ENCODE measurements around the gene DYSF. TPM values are rescaled to one million over a fixed set of nuclear protein-coding genes. Genes with fewer than 3 reads are reported as not detected.

Gene DYSF
- polyA plus RNA-seq, 1 donor from 2014 or later = 0.04 TPM

- no peaks in the 10 kb centered on the region for H3K9me2 ChIP-seq (ENCODE audit: insufficient read depth, low read length)
- H3K4me2 ChIP-seq (ENCODE audit: low read length) = no peak overlapping the region
- H3K27ac ChIP-seq (ENCODE audit: low read length) = no peak overlapping the region
- H3F3A ChIP-seq (ENCODE audit: insufficient read depth, low read length, poor library complexity, severe bottlenecking) = no peaks in the 10 kb centered on the region
- H4K20me1 ChIP-seq (ENCODE audit: insufficient read depth) = no peaks in the 10 kb centered on the region
- H3K9ac ChIP-seq (ENCODE audit: low read length) = no peak overlapping the region
- no peaks in the 10 kb centered on the region for H3K36me3 ChIP-seq (ENCODE audit: insufficient read depth, low read length)
- no peaks in the 10 kb centered on the region for H3K9me3 ChIP-seq (ENCODE audit: low read length)
- H2AFZ ChIP-seq (ENCODE audit: low read depth, low read length) = no peak overlapping the region
- no peaks in the 10 kb centered on the region for H3K79me2 ChIP-seq (replicated peaks; ENCODE audit: insufficient read depth, low read length)
- no peak for TF ChIP-seq RAD21 (conservative IDR thresholded peaks at IDR 0.05)
- no peak for TF ChIP-seq CTCF (IDR thresholded peaks at IDR 0.05; ENCODE audit: poor library complexity, severe bottlenecking)
- no peak for TF ChIP-seq TAF1 (IDR thresholded peaks at IDR 0.05; ENCODE audit: low read depth)
- TF ChIP-seq MXI1 (conservative IDR thresholded peaks at IDR 0.05; ENCODE audit: poor library complexity, severe bottlenecking) = no peak
- no peak for TF ChIP-seq REST (IDR thresholded peaks at IDR 0.05; ENCODE audit: borderline replicate concordance)
- TF ChIP-seq EZH2 (IDR thresholded peaks at IDR 0.05; ENCODE audit: borderline replicate concordance, insufficient read depth, low read length, poor library complexity, severe bottlenecking) = no peak
- no peak for TF ChIP-seq SMC3 (conservative IDR thresholded peaks at IDR 0.05; ENCODE audit: poor library complexity)
- TF ChIP-seq POLR2AphosphoS5 (IDR thresholded peaks at IDR 0.05) = no peak
- TF ChIP-seq EP300 (conservative IDR thresholded peaks at IDR 0.05; ENCODE audit: poor library complexity, severe bottlenecking) = no peak
- no peaks in the 10 kb centered on the region for H3K27me3 ChIP-seq (ENCODE audit: insufficient read depth, low read depth, low read length)
- H3K4me3 ChIP-seq (ENCODE audit: low read length) = no peak overlapping the region
Measured at GRCh38 chr2:71720283-71720560, 266.9 kb downstream of the DYSF start.

DNA sequence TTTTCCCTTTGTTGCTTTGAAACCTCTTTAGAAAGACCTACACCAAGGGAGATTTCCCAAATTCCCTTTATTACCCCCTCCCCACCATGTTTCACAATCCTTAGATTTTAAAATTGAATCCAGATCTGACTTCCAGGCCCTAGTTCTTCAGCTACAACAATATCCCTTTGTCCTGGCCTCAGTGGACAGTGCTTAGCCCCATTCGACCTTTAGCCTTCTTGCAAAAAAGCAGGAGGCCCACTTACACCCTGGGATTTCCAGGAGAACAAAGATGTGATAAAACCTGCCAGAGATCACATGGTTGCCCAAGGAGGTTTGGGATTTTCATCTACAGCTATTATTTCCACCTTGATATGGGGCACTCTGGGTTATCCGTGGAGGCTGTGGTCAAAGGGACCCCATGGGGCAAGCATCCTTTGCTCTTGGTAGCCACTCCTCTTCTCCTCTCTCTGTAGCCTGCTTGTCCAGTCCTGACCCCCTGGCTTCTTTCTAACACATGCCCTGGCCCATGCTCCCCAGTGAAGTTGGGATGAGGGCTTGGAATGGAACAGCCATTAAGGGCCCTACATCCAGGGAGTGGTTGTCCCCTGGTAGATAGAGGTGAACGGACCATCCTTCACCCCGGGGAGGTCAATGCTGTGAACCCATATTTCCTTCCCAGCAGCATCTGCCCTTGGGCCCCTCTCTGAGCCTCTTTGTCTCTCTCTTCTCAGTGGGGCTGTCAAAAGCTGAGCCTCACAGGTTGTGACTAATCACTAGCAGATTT, 267.4 kb downstream of the DYSF start:
- H3K4me2 ChIP-seq (ENCODE audit: low read length) = no peak overlapping the region
- H3K79me2 ChIP-seq (replicated peaks; ENCODE audit: insufficient read depth, low read length) = no peaks in the 10 kb centered on the region
- no peak overlapping the region for H3K27ac ChIP-seq (ENCODE audit: low read length)
- H4K20me1 ChIP-seq (ENCODE audit: insufficient read depth) = no peaks in the 10 kb centered on the region
- no peaks in the 10 kb centered on the region for H3K9me3 ChIP-seq (ENCODE audit: low read length)
- no peaks in the 10 kb centered on the region for H3K27me3 ChIP-seq (ENCODE audit: insufficient read depth, low read depth, low read length)
- no peaks in the 10 kb centered on the region for H3K9me2 ChIP-seq (ENCODE audit: insufficient read depth, low read length)
- TF ChIP-seq CTCF (IDR thresholded peaks at IDR 0.05; ENCODE audit: poor library complexity, severe bottlenecking) = no peak
- no peak for TF ChIP-seq SMC3 (conservative IDR thresholded peaks at IDR 0.05; ENCODE audit: poor library complexity)
- no peak for TF ChIP-seq EZH2 (IDR thresholded peaks at IDR 0.05; ENCODE audit: borderline replicate concordance, insufficient read depth, low read length, poor library complexity, severe bottlenecking)
- no peak for TF ChIP-seq TAF1 (IDR thresholded peaks at IDR 0.05; ENCODE audit: low read depth)
- no peak for TF ChIP-seq REST (IDR thresholded peaks at IDR 0.05; ENCODE audit: borderline replicate concordance)
- TF ChIP-seq EP300 (conservative IDR thresholded peaks at IDR 0.05; ENCODE audit: poor library complexity, severe bottlenecking) = no peak
- no peak for TF ChIP-seq RAD21 (conservative IDR thresholded peaks at IDR 0.05)
- no peak for TF ChIP-seq POLR2AphosphoS5 (IDR thresholded peaks at IDR 0.05)
- no peak for TF ChIP-seq MXI1 (conservative IDR thresholded peaks at IDR 0.05; ENCODE audit: poor library complexity, severe bottlenecking)
- H3K9ac ChIP-seq (ENCODE audit: low read length) = no peak overlapping the region
- no peak overlapping the region for H3K4me3 ChIP-seq (ENCODE audit: low read length)
- H3F3A ChIP-seq (ENCODE audit: insufficient read depth, low read length, poor library complexity, severe bottlenecking) = no peaks in the 10 kb centered on the region
- H3K36me3 ChIP-seq (ENCODE audit: insufficient read depth, low read length) = no peaks in the 10 kb centered on the region
- H2AFZ ChIP-seq (ENCODE audit: low read depth, low read length) = no peak overlapping the region

All from neural cell (in vitro differentiated cells).